Left ventricle myocardium inferior (tissue), 1 donor: Measurements from ENCODE around the gene UBE2B. TPM values are rescaled to one million over a fixed set of nuclear protein-coding genes. Genes with fewer than 3 reads are reported as not detected.
A peak's percentile ranks its signal among the peaks of the same experiment; 100 is the strongest.
"Not testable (repeated sequence)": the region's sequence is repeated elsewhere in the genome, so short reads cannot be mapped to it uniquely, and the experiment has no call there.

Experiments
- DNase-seq: peaks from one replicate; pipeline ENCODE4 v3.0.0-alpha.2; 2020
- H3K27ac ChIP-seq: fragments of 200-600 bp; replicated peaks from 2 replicates; pipeline ENCODE4 v1.8.0; 2021
- H3K27me3 ChIP-seq: fragments of 200-600 bp; 2 replicates; pipeline ENCODE4 v1.8.0; 2021; ENCODE audit warnings: low read depth
- H3K36me3 ChIP-seq: fragments of 200-600 bp; 2 replicates; pipeline ENCODE4 v1.8.0; 2021
- H3K4me1 ChIP-seq: fragments of 200-600 bp; 2 replicates; pipeline ENCODE4 v1.8.0; 2021
- H3K4me3 ChIP-seq: fragments of 200-600 bp; 2 replicates; pipeline ENCODE4 v1.8.0; 2021; ENCODE audit warnings: mild to moderate bottlenecking, moderate library complexity
- H3K9me3 ChIP-seq: fragments of 200-600 bp; replicated peaks from 2 replicates; pipeline ENCODE4 v1.8.0; 2021
- CTCF ChIP-seq: fragments of 200-600 bp; IDR thresholded peaks from 2 replicates; pipeline ENCODE4 v1.8.0; 2021; ENCODE audit warnings: antibody characterized with exemption, mild to moderate bottlenecking, borderline replicate concordance
- intact Hi-C: fragments of 100-400 bp; cut with micrococcal nuclease; formaldehyde crosslinking; loops from one replicate; pipeline ENCODE4 v1.11.0; 2022
- total RNA-seq: library from RNA; stranded (reverse); fragmentation: NEBNext Ultra II Directional; extraction: Animal tissue kit (Norgen Biotek cat#: 25700); gene quantifications from one replicate; pipeline ENCODE4 v1.2.1, GENCODE V29; 2021
- donor health status: DM: no; HTN: yes; CAD: no; lungs with severe emphysema.

The UBE2B gene
- total RNA-seq, 1 donor from 2014 or later: 246 TPM

- no peak for DNase-seq
- Histone ChIP-seq H3K36me3 (peaks cover 37% of the 10 kb centered on the region), H3K4me1 (peaks cover 86% of the 10 kb centered on the region), H3K27ac (no peak overlapping the region), H3K4me3 (peak overlapping the region; percentile 32), H3K27me3 (no peaks in the 10 kb centered on the region), H3K9me3 (no peaks in the 10 kb centered on the region)
- no peak for TF ChIP-seq CTCF
- intact Hi-C loops: no loop called here
These were observed 2.9 kb downstream of the UBE2B start for GRCh38 chr5:134374232-134374631.

DNA sequence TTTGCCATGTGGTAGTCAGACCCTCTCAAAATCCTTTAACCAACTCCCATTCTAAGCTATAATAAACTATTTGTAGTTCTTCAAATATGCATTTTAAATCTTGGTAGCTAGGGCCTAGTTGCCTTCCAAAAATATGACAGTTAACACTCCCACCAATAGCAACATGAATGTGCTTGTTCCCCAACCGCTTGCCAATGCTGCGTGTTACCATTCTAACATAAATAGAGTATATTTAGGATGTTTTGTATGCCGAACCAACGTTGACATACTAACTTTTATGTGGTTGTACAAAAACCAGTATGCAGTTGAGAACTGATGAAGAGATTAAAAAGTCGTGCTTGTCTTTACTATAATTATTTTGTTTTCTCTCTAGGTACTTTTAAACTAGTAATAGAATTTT lies 9.0 kb downstream of the UBE2B start:
- peaks cover 88% of the 10 kb centered on the region for H3K36me3 ChIP-seq
- H3K27me3 ChIP-seq: no peaks in the 10 kb centered on the region
- no peak for DNase-seq
- no peak overlapping the region for H3K27ac ChIP-seq
- no peak for TF ChIP-seq CTCF
- no peak overlapping the region for H3K4me3 ChIP-seq
- peaks cover 46% of the 10 kb centered on the region for H3K4me1 ChIP-seq
- H3K9me3 ChIP-seq: no peaks in the 10 kb centered on the region
- intact Hi-C loops: no loop called here

DNA sequence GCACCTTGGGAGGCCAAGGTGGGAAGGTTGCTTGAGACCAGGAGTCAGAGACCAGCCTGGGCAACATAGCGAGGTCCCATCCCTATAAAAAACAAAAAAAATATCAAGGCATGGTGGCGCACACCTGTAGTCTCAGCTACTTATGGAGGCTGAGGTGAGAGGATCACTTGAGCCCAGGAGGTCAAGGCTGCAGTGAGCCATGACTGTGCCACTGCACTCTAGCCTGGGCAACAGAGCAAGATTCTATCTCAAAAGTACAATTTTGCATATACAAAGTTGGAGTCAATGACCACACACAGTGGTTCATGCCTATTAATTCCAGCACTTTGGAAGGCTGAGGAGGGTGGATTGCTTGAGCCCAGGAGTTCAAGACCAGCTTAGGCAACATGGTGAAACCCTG lies 10.8 kb downstream of the UBE2B start:
- H3K9me3 ChIP-seq, DNase-seq, H3K4me3 ChIP-seq, H3K27me3 ChIP-seq, H3K27ac ChIP-seq, intact Hi-C loops: not testable (repeated sequence)
- Histone ChIP-seq H3K4me1 (peaks cover 29% of the 10 kb centered on the region), H3K36me3 (peaks cover 97% of the 10 kb centered on the region)

DNA sequence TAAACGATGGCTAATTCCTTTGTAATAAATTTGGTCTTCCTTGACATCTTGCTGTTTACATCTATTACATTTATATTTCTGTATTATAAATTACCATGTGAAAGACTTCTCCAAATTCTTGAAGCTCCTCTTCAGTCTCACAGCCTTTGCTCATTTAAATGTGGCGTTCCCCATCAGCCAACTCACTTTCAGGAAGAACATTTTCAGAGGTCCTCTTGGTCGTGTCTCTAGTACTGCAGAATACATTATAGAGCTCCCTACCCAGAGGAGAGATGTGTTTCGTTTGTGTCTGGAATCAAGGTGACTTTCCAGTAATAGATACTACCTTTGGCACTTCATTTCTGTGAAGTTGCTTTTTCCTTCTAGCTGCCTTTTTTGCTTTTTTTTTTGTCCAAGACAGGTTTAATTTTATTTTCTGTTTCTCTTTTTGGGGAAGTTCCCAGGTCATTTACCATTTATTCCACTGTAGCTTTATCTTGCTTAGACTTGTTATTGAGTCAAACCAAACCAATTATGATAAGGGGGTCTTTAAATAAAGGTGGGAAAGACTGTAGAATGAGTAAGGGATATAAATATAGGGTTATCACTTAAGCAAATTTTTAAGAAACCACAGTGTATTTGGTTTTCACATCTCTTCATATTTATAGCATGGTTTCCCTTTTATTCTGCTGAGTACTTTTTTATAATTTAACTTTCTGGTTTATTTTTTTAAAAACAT lies 12.8 kb downstream of the UBE2B start:
- Histone ChIP-seq H3K9me3 (no peaks in the 10 kb centered on the region), H3K4me1 (peaks cover 11% of the 10 kb centered on the region), H3K27me3 (no peaks in the 10 kb centered on the region), H3K4me3 (no peak overlapping the region), H3K27ac (no peak overlapping the region), H3K36me3 (peaks cover 99% of the 10 kb centered on the region)
- intact Hi-C loops: no loop called here
- no peak for TF ChIP-seq CTCF
- DNase-seq: no peak

- TF ChIP-seq CTCF: no peak
- no peaks in the 10 kb centered on the region for H3K27me3 ChIP-seq
- H3K36me3 ChIP-seq: peaks cover 100% of the 10 kb centered on the region
- H3K4me1 ChIP-seq: peaks cover 9% of the 10 kb centered on the region
- H3K9me3 ChIP-seq: no peaks in the 10 kb centered on the region
- H3K4me3 ChIP-seq: no peak overlapping the region
- no peak overlapping the region for H3K27ac ChIP-seq
- intact Hi-C loops: no loop called here
- no peak for DNase-seq
These were observed 16.1 kb downstream of the UBE2B start for GRCh38 chr5:134387443-134387842.

- H3K4me3 ChIP-seq: no peak overlapping the region
- no peaks in the 10 kb centered on the region for H3K4me1 ChIP-seq
- intact Hi-C loops: no loop called here
- peaks cover 91% of the 10 kb centered on the region for H3K36me3 ChIP-seq
- TF ChIP-seq CTCF: no peak
- H3K27ac ChIP-seq: no peak overlapping the region
- H3K27me3 ChIP-seq: no peaks in the 10 kb centered on the region
- no peaks in the 10 kb centered on the region for H3K9me3 ChIP-seq
- DNase-seq: no peak
These were observed 20.9 kb downstream of the UBE2B start for GRCh38 chr5:134392301-134392700.
